Peyer's patch (tissue), 4 donors: ENCODE measurements around the gene IQSEC2.

Experiments used
- POLR2A ChIP-seq, 2 donors: fragments of 450-650 bp; IDR thresholded peaks; one replicate each; pipeline ENCODE4 v1.5.1; 2017; ENCODE audit warnings: antibody characterized with exemption in 2 of 2, mild to moderate bottlenecking in 2 of 2, moderate library complexity in 2 of 2
- TF ChIP-seq, protein P1 (sequence below), 6 experiments: fragments of 450-650 bp in 4 of 6; fragments of 200-600 bp in 2 of 6; sonication (generic) in 1 of 6; IDR thresholded peaks; one replicate each; pipeline ENCODE4 v1.5.1; 2017 to 2019; ENCODE audit warnings: antibody characterized with exemption in 6 of 6, mild to moderate bottlenecking in 3 of 6, moderate library complexity in 1 of 6

DNA sequence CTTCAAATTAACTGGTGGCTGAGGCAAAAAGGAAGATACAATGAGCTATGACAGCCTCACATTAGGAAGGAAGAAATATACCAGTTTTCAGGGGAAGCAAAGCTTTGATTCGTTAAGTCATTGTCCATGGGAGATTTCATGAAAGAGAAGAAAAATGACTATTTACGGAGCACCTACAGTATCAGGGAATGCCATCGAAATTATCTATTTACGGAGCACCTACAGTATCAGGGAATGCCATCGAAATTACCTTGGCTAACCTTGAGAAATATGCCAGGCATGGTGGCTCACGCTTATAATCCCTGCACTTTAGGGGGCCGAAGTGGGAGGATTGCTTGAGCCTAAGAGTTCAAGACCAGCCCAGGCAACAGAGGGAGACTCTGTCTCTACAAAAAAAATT lies 28.5 kb upstream of the IQSEC2 start:
- TF ChIP-seq, protein P1, sequence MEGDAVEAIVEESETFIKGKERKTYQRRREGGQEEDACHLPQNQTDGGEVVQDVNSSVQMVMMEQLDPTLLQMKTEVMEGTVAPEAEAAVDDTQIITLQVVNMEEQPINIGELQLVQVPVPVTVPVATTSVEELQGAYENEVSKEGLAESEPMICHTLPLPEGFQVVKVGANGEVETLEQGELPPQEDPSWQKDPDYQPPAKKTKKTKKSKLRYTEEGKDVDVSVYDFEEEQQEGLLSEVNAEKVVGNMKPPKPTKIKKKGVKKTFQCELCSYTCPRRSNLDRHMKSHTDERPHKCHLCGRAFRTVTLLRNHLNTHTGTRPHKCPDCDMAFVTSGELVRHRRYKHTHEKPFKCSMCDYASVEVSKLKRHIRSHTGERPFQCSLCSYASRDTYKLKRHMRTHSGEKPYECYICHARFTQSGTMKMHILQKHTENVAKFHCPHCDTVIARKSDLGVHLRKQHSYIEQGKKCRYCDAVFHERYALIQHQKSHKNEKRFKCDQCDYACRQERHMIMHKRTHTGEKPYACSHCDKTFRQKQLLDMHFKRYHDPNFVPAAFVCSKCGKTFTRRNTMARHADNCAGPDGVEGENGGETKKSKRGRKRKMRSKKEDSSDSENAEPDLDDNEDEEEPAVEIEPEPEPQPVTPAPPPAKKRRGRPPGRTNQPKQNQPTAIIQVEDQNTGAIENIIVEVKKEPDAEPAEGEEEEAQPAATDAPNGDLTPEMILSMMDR (IDR thresholded peaks at IDR 0.05): no peak
- no peak for TF ChIP-seq POLR2A (IDR thresholded peaks at IDR 0.05)
